ENCODE results near the gene CRB2.

- TF ChIP-seq, protein P1, sequence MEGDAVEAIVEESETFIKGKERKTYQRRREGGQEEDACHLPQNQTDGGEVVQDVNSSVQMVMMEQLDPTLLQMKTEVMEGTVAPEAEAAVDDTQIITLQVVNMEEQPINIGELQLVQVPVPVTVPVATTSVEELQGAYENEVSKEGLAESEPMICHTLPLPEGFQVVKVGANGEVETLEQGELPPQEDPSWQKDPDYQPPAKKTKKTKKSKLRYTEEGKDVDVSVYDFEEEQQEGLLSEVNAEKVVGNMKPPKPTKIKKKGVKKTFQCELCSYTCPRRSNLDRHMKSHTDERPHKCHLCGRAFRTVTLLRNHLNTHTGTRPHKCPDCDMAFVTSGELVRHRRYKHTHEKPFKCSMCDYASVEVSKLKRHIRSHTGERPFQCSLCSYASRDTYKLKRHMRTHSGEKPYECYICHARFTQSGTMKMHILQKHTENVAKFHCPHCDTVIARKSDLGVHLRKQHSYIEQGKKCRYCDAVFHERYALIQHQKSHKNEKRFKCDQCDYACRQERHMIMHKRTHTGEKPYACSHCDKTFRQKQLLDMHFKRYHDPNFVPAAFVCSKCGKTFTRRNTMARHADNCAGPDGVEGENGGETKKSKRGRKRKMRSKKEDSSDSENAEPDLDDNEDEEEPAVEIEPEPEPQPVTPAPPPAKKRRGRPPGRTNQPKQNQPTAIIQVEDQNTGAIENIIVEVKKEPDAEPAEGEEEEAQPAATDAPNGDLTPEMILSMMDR (IDR thresholded peaks at IDR 0.05; ENCODE audit: borderline replicate concordance, extremely low read depth, low read length, poor library complexity, severe bottlenecking) = no peak
- no peak for TF ChIP-seq EZH2 (IDR thresholded peaks at IDR 0.05; ENCODE audit: borderline replicate concordance, low read depth, low read length, severe bottlenecking)
Observed at GRCh38 chr9:123372766-123373446, 16.9 kb downstream of the CRB2 start.
